Measurements from ENCODE around the gene IL17RE.
A peak's percentile ranks its signal among the peaks of the same experiment; 100 is the strongest.
"Not testable (repeated sequence)": the region's sequence is repeated elsewhere in the genome, so short reads cannot be mapped to it uniquely, and the experiment has no call there.

Gene IL17RE

DNA sequence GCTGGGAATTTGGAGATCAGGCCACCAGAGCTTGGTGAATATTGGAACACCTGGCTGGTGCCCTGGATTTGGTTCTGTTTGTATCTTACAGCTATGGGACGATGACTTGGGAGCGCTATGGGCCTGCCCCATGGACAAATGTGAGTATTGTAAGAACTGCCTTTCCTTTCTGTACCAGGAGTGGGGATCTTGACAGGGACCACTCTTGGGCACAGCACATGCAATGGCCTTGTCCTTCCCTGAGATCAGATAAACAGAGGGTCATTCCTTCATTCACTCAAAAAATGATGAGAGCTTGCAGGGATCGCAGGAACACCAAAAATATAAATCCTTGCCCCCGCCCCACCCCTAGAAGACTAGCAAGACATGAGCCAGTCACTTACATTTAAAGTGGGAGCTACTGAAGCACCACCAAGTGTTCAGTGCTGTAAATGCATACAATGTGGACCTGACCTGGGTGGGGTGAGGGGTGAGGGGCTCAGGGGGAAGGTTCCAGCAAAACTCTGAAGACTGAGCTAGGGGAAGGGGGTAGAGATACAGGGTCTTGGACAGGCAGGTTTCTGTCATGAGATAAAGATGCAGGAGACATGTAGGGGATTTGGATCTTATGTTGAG is 28.3 kb downstream of the IL17RE start:
- Mint-ChIP-seq H3K9me3 (no peaks in the 10 kb centered on the region), H3K4me1 (ENCODE audit: low read depth) (peaks cover 34% of the 10 kb centered on the region), H3K4me3 (no peak overlapping the region), H3K36me3 (ENCODE audit: low read depth) (peaks cover 16% of the 10 kb centered on the region), H3K27ac (no peak overlapping the region), H3K27me3 (no peaks in the 10 kb centered on the region)
- no peak for DNase-seq

DNA sequence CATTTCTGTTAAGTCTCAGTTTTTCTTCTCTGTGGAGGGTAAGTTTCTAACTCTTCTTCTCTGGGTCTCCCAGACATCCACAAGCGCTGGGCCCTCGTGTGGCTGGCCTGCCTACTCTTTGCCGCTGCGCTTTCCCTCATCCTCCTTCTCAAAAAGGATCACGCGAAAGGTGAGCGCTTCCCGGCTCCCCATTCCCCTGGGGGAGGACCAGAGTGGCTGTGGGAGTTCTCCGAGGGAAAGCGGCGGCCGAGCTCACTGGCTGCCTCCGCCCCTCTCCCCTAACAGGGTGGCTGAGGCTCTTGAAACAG is 29.8 kb downstream of the IL17RE start:
- peak overlapping the region; percentile 97 for H3K27ac Mint-ChIP-seq
- no peaks in the 10 kb centered on the region for H3K9me3 Mint-ChIP-seq
- H3K4me3 Mint-ChIP-seq: peak overlapping the region; percentile 94
- no peak for DNase-seq
- H3K4me1 Mint-ChIP-seq (ENCODE audit: low read depth): peaks cover 40% of the 10 kb centered on the region
- H3K27me3 Mint-ChIP-seq: no peaks in the 10 kb centered on the region
- H3K36me3 Mint-ChIP-seq (ENCODE audit: low read depth): peaks cover 26% of the 10 kb centered on the region

DNA sequence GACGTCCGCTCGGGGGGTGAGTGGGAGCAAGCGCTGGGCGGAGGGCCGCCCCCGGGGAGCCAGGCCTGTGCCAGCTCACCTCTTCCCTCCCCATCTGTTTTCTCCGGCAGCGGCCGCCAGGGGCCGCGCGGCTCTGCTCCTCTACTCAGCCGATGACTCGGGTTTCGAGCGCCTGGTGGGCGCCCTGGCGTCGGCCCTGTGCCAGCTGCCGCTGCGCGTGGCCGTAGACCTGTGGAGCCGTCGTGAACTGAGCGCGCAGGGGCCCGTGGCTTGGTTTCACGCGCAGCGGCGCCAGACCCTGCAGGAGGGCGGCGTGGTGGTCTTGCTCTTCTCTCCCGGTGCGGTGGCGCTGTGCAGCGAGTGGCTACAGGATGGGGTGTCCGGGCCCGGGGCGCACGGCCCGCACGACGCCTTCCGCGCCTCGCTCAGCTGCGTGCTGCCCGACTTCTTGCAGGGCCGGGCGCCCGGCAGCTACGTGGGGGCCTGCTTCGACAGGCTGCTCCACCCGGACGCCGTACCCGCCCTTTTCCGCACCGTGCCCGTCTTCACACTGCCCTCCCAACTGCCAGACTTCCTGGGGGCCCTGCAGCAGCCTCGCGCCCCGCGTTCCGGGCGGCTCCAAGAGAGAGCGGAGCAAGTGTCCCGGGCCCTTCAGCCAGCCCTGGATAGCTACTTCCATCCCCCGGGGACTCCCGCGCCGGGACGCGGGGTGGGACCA is 30.4 kb downstream of the IL17RE start:
- peak; percentile 93 for DNase-seq
- H3K27me3 Mint-ChIP-seq: no peaks in the 10 kb centered on the region
- H3K4me1 Mint-ChIP-seq (ENCODE audit: low read depth): peaks cover 40% of the 10 kb centered on the region
- H3K4me3 Mint-ChIP-seq: peak overlapping the region; percentile 94
- peaks cover 29% of the 10 kb centered on the region for H3K36me3 Mint-ChIP-seq (ENCODE audit: low read depth)
- H3K9me3 Mint-ChIP-seq: no peaks in the 10 kb centered on the region
- peak overlapping the region; percentile 97 for H3K27ac Mint-ChIP-seq

- no peaks in the 10 kb centered on the region for H3K27me3 Mint-ChIP-seq
- peaks cover 40% of the 10 kb centered on the region for H3K4me1 Mint-ChIP-seq (ENCODE audit: low read depth)
- peak; percentile 99 for DNase-seq
- H3K27ac Mint-ChIP-seq: peak within 1 kb of the TSS; percentile 97
- no peaks in the 10 kb centered on the region for H3K9me3 Mint-ChIP-seq
- peaks cover 33% of the 10 kb centered on the region for H3K36me3 Mint-ChIP-seq (ENCODE audit: low read depth)
- peak within 1 kb of the TSS; percentile 94 for H3K4me3 Mint-ChIP-seq
Measured at GRCh38 chr3:9933561-9934234, 31.1 kb downstream of the IL17RE start, which contains the start of gene CRELD1. Gene CRELD1, plus strand, starts transcription at chr3:9933834. Its CDS starts 605 bp downstream, at chr3:9934439.

- DNase-seq: no peak
- H3K27me3 Mint-ChIP-seq: no peaks in the 10 kb centered on the region
- peaks cover 33% of the 10 kb centered on the region for H3K36me3 Mint-ChIP-seq (ENCODE audit: low read depth)
- no peaks in the 10 kb centered on the region for H3K9me3 Mint-ChIP-seq
- H3K4me3 Mint-ChIP-seq: peak overlapping the region; percentile 94
- H3K4me1 Mint-ChIP-seq (ENCODE audit: low read depth): peaks cover 40% of the 10 kb centered on the region
- H3K27ac Mint-ChIP-seq: peak overlapping the region; percentile 97
Measured at GRCh38 chr3:9934235-9934621, 31.6 kb downstream of the IL17RE start.

GRCh38 chr3:9934993-9935392 is 32.3 kb downstream of the IL17RE start:
- H3K9me3 Mint-ChIP-seq: no peaks in the 10 kb centered on the region
- H3K4me3 Mint-ChIP-seq: peak overlapping the region; percentile 94
- H3K4me1 Mint-ChIP-seq (ENCODE audit: low read depth): peaks cover 40% of the 10 kb centered on the region
- H3K27me3 Mint-ChIP-seq: no peaks in the 10 kb centered on the region
- H3K27ac Mint-ChIP-seq: peak overlapping the region; percentile 97
- DNase-seq: no peak
- H3K36me3 Mint-ChIP-seq (ENCODE audit: low read depth): peaks cover 35% of the 10 kb centered on the region

DNA sequence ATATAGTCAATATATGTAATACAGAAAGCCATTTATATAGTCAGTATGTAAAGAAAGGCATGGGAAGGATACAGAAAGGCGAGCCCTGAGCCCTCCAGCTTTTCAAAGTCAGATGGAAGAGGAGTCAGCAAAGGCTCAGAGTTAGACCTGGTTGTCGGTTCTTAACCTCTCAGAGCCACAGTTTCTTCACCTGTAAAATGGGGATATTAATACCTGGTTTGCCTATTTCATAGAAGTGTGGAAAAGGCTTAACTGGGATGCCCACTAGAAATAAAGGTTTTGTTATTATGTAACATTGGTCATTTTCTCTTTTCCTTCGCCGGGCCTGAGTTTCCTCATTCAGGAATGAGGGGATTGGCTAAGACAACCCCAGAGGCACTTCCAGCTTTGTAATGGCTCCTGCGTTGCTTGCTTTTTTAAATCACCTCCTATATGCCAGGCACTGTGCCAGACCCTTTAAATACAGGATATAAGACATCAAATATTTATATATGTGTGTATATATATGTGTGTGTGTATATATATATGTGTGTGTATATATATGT is 33.4 kb downstream of the IL17RE start:
- no peak for DNase-seq
- no peak overlapping the region for H3K4me3 Mint-ChIP-seq
- no peak overlapping the region for H3K27ac Mint-ChIP-seq
- peaks cover 39% of the 10 kb centered on the region for H3K36me3 Mint-ChIP-seq (ENCODE audit: low read depth)
- peaks cover 40% of the 10 kb centered on the region for H3K4me1 Mint-ChIP-seq (ENCODE audit: low read depth)
- H3K27me3 Mint-ChIP-seq: no peaks in the 10 kb centered on the region
- H3K9me3 Mint-ChIP-seq: no peaks in the 10 kb centered on the region

- peaks cover 29% of the 10 kb centered on the region for H3K4me1 Mint-ChIP-seq (ENCODE audit: low read depth)
- peak overlapping the region; percentile 44 for H3K27ac Mint-ChIP-seq
- H3K4me3 Mint-ChIP-seq: no peak overlapping the region
- no peak for DNase-seq
- no peaks in the 10 kb centered on the region for H3K9me3 Mint-ChIP-seq
- H3K36me3 Mint-ChIP-seq (ENCODE audit: low read depth): peaks cover 47% of the 10 kb centered on the region
- H3K27me3 Mint-ChIP-seq: no peaks in the 10 kb centered on the region
Measured at GRCh38 chr3:9937486-9938238, 35.0 kb downstream of the IL17RE start.

DNA sequence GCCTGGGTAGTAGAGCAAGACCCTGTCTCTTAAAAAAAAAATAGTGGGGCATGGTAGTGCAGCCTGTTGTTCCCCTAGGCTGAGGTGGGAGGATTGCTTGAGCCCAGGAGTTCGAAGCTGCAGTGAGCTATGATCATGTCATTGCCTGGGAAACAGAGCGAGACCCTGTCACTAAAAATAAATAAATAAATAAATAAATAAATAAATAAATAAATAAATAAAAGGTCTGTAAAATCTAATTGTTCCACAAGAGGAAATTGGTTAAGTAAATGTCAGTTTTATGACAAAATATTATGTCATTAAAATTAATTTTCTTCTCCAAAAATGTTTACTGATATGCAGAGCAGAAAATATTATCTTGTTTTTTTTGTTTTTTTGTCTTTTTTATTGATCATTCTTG is 36.3 kb downstream of the IL17RE start:
- no peak overlapping the region for H3K27ac Mint-ChIP-seq
- no peaks in the 10 kb centered on the region for H3K27me3 Mint-ChIP-seq
- no peaks in the 10 kb centered on the region for H3K9me3 Mint-ChIP-seq
- H3K4me1 Mint-ChIP-seq (ENCODE audit: low read depth): peaks cover 25% of the 10 kb centered on the region
- H3K4me3 Mint-ChIP-seq: no peak overlapping the region
- peaks cover 54% of the 10 kb centered on the region for H3K36me3 Mint-ChIP-seq (ENCODE audit: low read depth)
- DNase-seq: no peak

- H3K9me3 Mint-ChIP-seq, H3K27ac Mint-ChIP-seq, DNase-seq, H3K27me3 Mint-ChIP-seq, H3K4me3 Mint-ChIP-seq: not testable (repeated sequence)
- peaks cover 15% of the 10 kb centered on the region for H3K4me1 Mint-ChIP-seq (ENCODE audit: low read depth)
- peaks cover 60% of the 10 kb centered on the region for H3K36me3 Mint-ChIP-seq (ENCODE audit: low read depth)
Measured at GRCh38 chr3:9939906-9940305, 37.3 kb downstream of the IL17RE start.

DNA sequence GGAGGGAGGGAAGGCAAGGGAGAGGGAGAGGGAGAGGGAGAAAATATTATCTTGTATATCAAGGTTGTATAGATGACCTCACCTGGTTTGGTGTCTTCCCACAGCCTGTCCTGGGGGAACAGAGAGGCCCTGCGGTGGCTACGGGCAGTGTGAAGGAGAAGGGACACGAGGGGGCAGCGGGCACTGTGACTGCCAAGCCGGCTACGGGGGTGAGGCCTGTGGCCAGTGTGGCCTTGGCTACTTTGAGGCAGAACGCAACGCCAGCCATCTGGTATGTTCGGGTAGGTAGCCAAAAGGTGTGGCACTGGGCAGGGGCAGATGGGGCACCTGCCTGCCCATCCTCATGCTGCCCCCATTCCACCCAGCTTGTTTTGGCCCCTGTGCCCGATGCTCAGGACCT is 38.1 kb downstream of the IL17RE start:
- no peak for DNase-seq
- Mint-ChIP-seq H3K4me1 (ENCODE audit: low read depth) (peaks cover 11% of the 10 kb centered on the region), H3K27ac (no peak overlapping the region), H3K4me3 (no peak overlapping the region), H3K27me3 (no peaks in the 10 kb centered on the region), H3K36me3 (ENCODE audit: low read depth) (peaks cover 56% of the 10 kb centered on the region), H3K9me3 (no peaks in the 10 kb centered on the region)

- Mint-ChIP-seq H3K27me3 (no peaks in the 10 kb centered on the region), H3K4me3 (no peak overlapping the region), H3K27ac (peak overlapping the region; percentile 34), H3K36me3 (ENCODE audit: low read depth) (peaks cover 52% of the 10 kb centered on the region), H3K4me1 (ENCODE audit: low read depth) (peaks cover 11% of the 10 kb centered on the region), H3K9me3 (no peaks in the 10 kb centered on the region)
- DNase-seq: no peak
Measured at GRCh38 chr3:9942164-9942563, 39.5 kb downstream of the IL17RE start.

DNA sequence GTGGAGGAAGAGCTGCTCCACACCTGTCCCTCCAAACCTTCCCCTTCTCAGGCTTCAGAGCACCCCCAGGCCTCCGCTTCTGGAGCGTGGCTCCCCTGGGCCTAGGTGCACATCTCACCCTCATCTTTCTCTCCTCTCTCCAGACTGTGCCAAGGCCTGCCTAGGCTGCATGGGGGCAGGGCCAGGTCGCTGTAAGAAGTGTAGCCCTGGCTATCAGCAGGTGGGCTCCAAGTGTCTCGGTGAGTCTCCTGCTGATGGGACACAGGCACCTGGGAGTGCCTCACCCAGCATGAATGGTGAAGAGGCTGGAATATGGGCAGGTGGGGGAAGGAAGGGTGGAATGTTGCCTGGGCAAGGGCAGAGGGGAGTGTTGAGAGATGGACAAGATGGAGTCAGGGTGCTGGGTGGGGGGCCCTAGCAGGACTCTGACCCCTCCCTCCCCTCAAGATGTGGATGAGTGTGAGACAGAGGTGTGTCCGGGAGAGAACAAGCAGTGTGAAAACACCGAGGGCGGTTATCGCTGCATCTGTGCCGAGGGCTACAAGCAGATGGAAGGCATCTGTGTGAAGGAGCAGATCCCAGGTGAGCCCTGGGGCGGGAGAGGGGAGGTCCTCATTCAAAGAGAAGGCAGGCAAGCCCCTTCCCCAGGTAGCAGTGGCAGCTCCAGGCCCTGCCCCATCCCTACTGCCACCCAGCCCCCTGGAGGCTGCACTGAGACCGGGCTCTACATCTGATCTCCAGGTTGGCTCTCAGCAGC is 40.5 kb downstream of the IL17RE start:
- Mint-ChIP-seq H3K27me3 (no peaks in the 10 kb centered on the region), H3K27ac (peak overlapping the region; percentile 20), H3K4me3 (no peak overlapping the region), H3K36me3 (ENCODE audit: low read depth) (peaks cover 47% of the 10 kb centered on the region), H3K4me1 (ENCODE audit: low read depth) (peaks cover 8% of the 10 kb centered on the region), H3K9me3 (no peaks in the 10 kb centered on the region)
- no peak for DNase-seq

- Mint-ChIP-seq H3K9me3 (no peaks in the 10 kb centered on the region), H3K4me3 (no peak overlapping the region), H3K27me3 (no peaks in the 10 kb centered on the region), H3K36me3 (ENCODE audit: low read depth) (peaks cover 48% of the 10 kb centered on the region), H3K4me1 (ENCODE audit: low read depth) (peaks cover 8% of the 10 kb centered on the region), H3K27ac (peak overlapping the region; percentile 57)
- no peak for DNase-seq
Measured at GRCh38 chr3:9944271-9944670, 41.6 kb downstream of the IL17RE start.
